GM21447 (cell line): Measurements from ENCODE around the gene COLEC11.
"Not testable (repeated sequence)": the region's sequence is repeated elsewhere in the genome, so short reads cannot be mapped to it uniquely, and the experiment has no call there.

Source experiments
- ATAC-seq: cut with Tn5 transposase; IDR thresholded peaks from one replicate; pipeline ENCODE4 v1.9.1; 2021; ENCODE audit not compliant: unreplicated experiment

Gene COLEC11

GRCh38 chr2:3594493-3595281 is at the start of gene COLEC11:
COLEC11 (plus strand) TSS chr2:3595112; CDS start chr2:3604341, 9,229 bp downstream.
- no peak for ATAC-seq

- ATAC-seq = no peak
Observed at GRCh38 chr2:3545788-3546478, 49.0 kb upstream of the COLEC11 start.

GRCh38 chr2:3547915-3548314 is 47.0 kb upstream of the COLEC11 start:
- ATAC-seq = no peak

- ATAC-seq = no peak
Observed at GRCh38 chr2:3553946-3554345, 41.0 kb upstream of the COLEC11 start.

- peak; percentile 14 for ATAC-seq
Observed at GRCh38 chr2:3557639-3558204, 37.2 kb upstream of the COLEC11 start.

GRCh38 chr2:3558205-3559014 is 36.5 kb upstream of the COLEC11 start, which contains the start of gene RNASEH1:
RNASEH1 (minus strand) TSS chr2:3558333; CDS start chr2:3558260, 73 bp downstream.
- peak; percentile 95 for ATAC-seq

- peak; percentile 57 for ATAC-seq
Observed at GRCh38 chr2:3563521-3563976, 31.4 kb upstream of the COLEC11 start.

- no peak for ATAC-seq
Observed at GRCh38 chr2:3565117-3565516, 29.8 kb upstream of the COLEC11 start.

GRCh38 chr2:3566806-3567205 is 28.1 kb upstream of the COLEC11 start:
- no peak for ATAC-seq

GRCh38 chr2:3569656-3570055 is 25.3 kb upstream of the COLEC11 start:
- ATAC-seq = not testable (repeated sequence)

- ATAC-seq = no peak
Observed at GRCh38 chr2:3571284-3571683, 23.6 kb upstream of the COLEC11 start.

GRCh38 chr2:3572620-3573019 is 22.3 kb upstream of the COLEC11 start:
- no peak for ATAC-seq

GRCh38 chr2:3574155-3574554 is 20.8 kb upstream of the COLEC11 start:
- no peak for ATAC-seq

- ATAC-seq = peak; percentile 16
Observed at GRCh38 chr2:3575534-3576262, 19.2 kb upstream of the COLEC11 start.

GRCh38 chr2:3576263-3576630 is 18.7 kb upstream of the COLEC11 start:
- ATAC-seq = not testable (repeated sequence)

GRCh38 chr2:3578987-3579386 is 15.9 kb upstream of the COLEC11 start:
- no peak for ATAC-seq

- no peak for ATAC-seq
Observed at GRCh38 chr2:3580449-3580848, 14.5 kb upstream of the COLEC11 start.

GRCh38 chr2:3581367-3582262 is 13.3 kb upstream of the COLEC11 start:
- ATAC-seq = no peak

GRCh38 chr2:3584076-3584475 is 10.8 kb upstream of the COLEC11 start:
- ATAC-seq = no peak
